Measurements from ENCODE around the gene JADE3.

JADE3 gene

GRCh38 chrX:46866726-46867125, 45.5 kb upstream of the JADE3 start:
- H2BK5ac ChIP-seq (ENCODE audit: low read depth, low read length, poor library complexity) = no peak overlapping the region
- no peak overlapping the region for H3K27ac ChIP-seq (ENCODE audit: low read depth, low read length)
- H2AFZ ChIP-seq (ENCODE audit: insufficient read depth, low read length, poor library complexity) = no peak overlapping the region
- H2AK5ac ChIP-seq (ENCODE audit: low read length) = no peak overlapping the region
- H3K36me3 ChIP-seq (ENCODE audit: control insufficient read depth in 1 of 2, insufficient read depth in 2 of 2, low read length in 2 of 2) = peaks cover 3 to 6% of the 10 kb centered on the region in 2 experiments
- no peaks in the 10 kb centered on the region for H3K4me1 ChIP-seq (ENCODE audit: control insufficient read depth in 1 of 2, insufficient read depth in 2 of 2, low read length in 2 of 2)
- H3K27me3 ChIP-seq (ENCODE audit: insufficient read depth, low read length) = no peaks in the 10 kb centered on the region
- H4K91ac ChIP-seq (ENCODE audit: low read depth, low read length) = no peak overlapping the region
- H3K9me3 ChIP-seq (ENCODE audit: insufficient read depth, low read depth, low read length) = no peaks in the 10 kb centered on the region
- no peak overlapping the region for H3K9ac ChIP-seq (ENCODE audit: low read length)
- H3K14ac ChIP-seq (ENCODE audit: low read length) = no peak overlapping the region
- no peak overlapping the region for H4K12ac ChIP-seq (ENCODE audit: low read depth, low read length)
- DNase-seq = no peak
- no peak overlapping the region for H3K23ac ChIP-seq (ENCODE audit: low read length)
- no peak overlapping the region for H2BK12ac ChIP-seq (ENCODE audit: low read length)
- no peaks in the 10 kb centered on the region for H3K79me2 ChIP-seq (ENCODE audit: control insufficient read depth, insufficient read depth, low read length, poor library complexity)
- no peaks in the 10 kb centered on the region for H3K79me1 ChIP-seq (ENCODE audit: low read length)
- no peak overlapping the region for H3K4ac ChIP-seq (ENCODE audit: low read depth, low read length)
- no peak overlapping the region for H3K18ac ChIP-seq (ENCODE audit: low read length)
- no peak overlapping the region for H4K8ac ChIP-seq (ENCODE audit: low read depth, low read length)
- H3K4me3 ChIP-seq (ENCODE audit: low read depth, low read length) = no peak overlapping the region
- H2BK120ac ChIP-seq (ENCODE audit: insufficient read depth, low read length, poor library complexity) = no peak overlapping the region
- no peak overlapping the region for H3K4me2 ChIP-seq (ENCODE audit: low read length)

GRCh38 chrX:46873746-46874145, 38.5 kb upstream of the JADE3 start:
- Histone ChIP-seq H3K27me3 (ENCODE audit: insufficient read depth, low read length) (no peaks in the 10 kb centered on the region), H3K4me1 (ENCODE audit: control insufficient read depth in 1 of 2, insufficient read depth in 2 of 2, low read length in 2 of 2) (no peaks in the 10 kb centered on the region), H3K18ac (ENCODE audit: low read length) (no peak overlapping the region), H4K91ac (ENCODE audit: low read depth, low read length) (no peak overlapping the region), H4K8ac (ENCODE audit: low read depth, low read length) (no peak overlapping the region), H3K4ac (ENCODE audit: low read depth, low read length) (no peak overlapping the region), H2AFZ (ENCODE audit: insufficient read depth, low read length, poor library complexity) (no peak overlapping the region), H2BK120ac (ENCODE audit: insufficient read depth, low read length, poor library complexity) (no peak overlapping the region), H3K36me3 (ENCODE audit: control insufficient read depth in 1 of 2, insufficient read depth in 2 of 2, low read length in 2 of 2) (peaks cover 0 to 3% of the 10 kb centered on the region in 2 experiments), H4K12ac (ENCODE audit: low read depth, low read length) (no peak overlapping the region), H2BK5ac (ENCODE audit: low read depth, low read length, poor library complexity) (no peak overlapping the region), H3K23ac (ENCODE audit: low read length) (no peak overlapping the region), H3K14ac (ENCODE audit: low read length) (no peak overlapping the region), H3K79me1 (ENCODE audit: low read length) (no peaks in the 10 kb centered on the region), H3K79me2 (ENCODE audit: control insufficient read depth, insufficient read depth, low read length, poor library complexity) (no peaks in the 10 kb centered on the region), H2AK5ac (ENCODE audit: low read length) (no peak overlapping the region), H3K9me3 (ENCODE audit: insufficient read depth, low read depth, low read length) (no peaks in the 10 kb centered on the region), H3K27ac (ENCODE audit: low read depth, low read length) (no peak overlapping the region), H3K4me3 (ENCODE audit: low read depth, low read length) (no peak overlapping the region), H2BK12ac (ENCODE audit: low read length) (no peak overlapping the region), H3K4me2 (ENCODE audit: low read length) (no peak overlapping the region), H3K9ac (ENCODE audit: low read length) (no peak overlapping the region)
- no CpG with 5 or more reads among the region's 2 CpGs for WGBS (ENCODE audit: extremely low coverage, insufficient coverage, insufficient read length)
- DNase-seq = no peak

DNA sequence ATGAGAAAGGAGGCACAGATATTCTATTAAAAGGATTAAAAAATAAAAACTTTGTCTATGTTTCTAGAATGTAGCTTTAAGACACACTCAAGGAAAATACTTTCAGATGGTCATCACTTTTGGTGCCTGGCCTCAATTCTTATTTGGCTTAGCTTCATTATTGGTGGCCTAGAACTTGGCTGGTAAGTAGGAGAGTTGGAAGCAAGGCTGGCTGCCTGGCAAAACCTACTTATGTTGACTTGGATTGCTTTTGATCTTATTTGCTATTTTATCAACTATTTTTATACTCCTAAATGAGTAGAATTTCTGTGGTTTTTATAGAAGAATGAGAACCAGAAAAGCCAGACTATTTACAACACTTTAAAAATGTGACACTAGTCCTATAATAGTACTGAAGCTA, 35.3 kb upstream of the JADE3 start:
- Histone ChIP-seq H2AK5ac (ENCODE audit: low read length) (no peak overlapping the region), H3K4me2 (ENCODE audit: low read length) (no peak overlapping the region), H3K4me1 (ENCODE audit: control insufficient read depth in 1 of 2, insufficient read depth in 2 of 2, low read length in 2 of 2) (no peaks in the 10 kb centered on the region), H3K14ac (ENCODE audit: low read length) (no peak overlapping the region), H4K12ac (ENCODE audit: low read depth, low read length) (no peak overlapping the region), H3K18ac (ENCODE audit: low read length) (no peak overlapping the region), H3K9me3 (ENCODE audit: insufficient read depth, low read depth, low read length) (no peaks in the 10 kb centered on the region), H4K91ac (ENCODE audit: low read depth, low read length) (no peak overlapping the region), H4K8ac (ENCODE audit: low read depth, low read length) (no peak overlapping the region), H2BK5ac (ENCODE audit: low read depth, low read length, poor library complexity) (no peak overlapping the region), H3K27me3 (ENCODE audit: insufficient read depth, low read length) (no peaks in the 10 kb centered on the region), H3K79me2 (ENCODE audit: control insufficient read depth, insufficient read depth, low read length, poor library complexity) (no peaks in the 10 kb centered on the region), H3K79me1 (ENCODE audit: low read length) (no peaks in the 10 kb centered on the region), H3K27ac (ENCODE audit: low read depth, low read length) (no peak overlapping the region), H3K36me3 (ENCODE audit: control insufficient read depth in 1 of 2, insufficient read depth in 2 of 2, low read length in 2 of 2) (peaks cover 0 to 2% of the 10 kb centered on the region in 2 experiments), H3K4me3 (ENCODE audit: low read depth, low read length) (no peak overlapping the region), H3K23ac (ENCODE audit: low read length) (no peak overlapping the region), H2BK12ac (ENCODE audit: low read length) (no peak overlapping the region), H3K4ac (ENCODE audit: low read depth, low read length) (no peak overlapping the region), H3K9ac (ENCODE audit: low read length) (no peak overlapping the region), H2BK120ac (ENCODE audit: insufficient read depth, low read length, poor library complexity) (no peak overlapping the region), H2AFZ (ENCODE audit: insufficient read depth, low read length, poor library complexity) (no peak overlapping the region)
- no peak for DNase-seq

GRCh38 chrX:46882266-46882665, 30.0 kb upstream of the JADE3 start:
- WGBS (ENCODE audit: extremely low coverage, insufficient coverage, insufficient read length) = no CpG with 5 or more reads among the region's 1 CpG
- Histone ChIP-seq H2BK120ac (ENCODE audit: insufficient read depth, low read length, poor library complexity) (no peak overlapping the region), H3K4me2 (ENCODE audit: low read length) (no peak overlapping the region)

More at GRCh38 chrX:46882266-46882665, 30.0 kb upstream of the JADE3 start:
- H3K36me3 ChIP-seq (ENCODE audit: control insufficient read depth in 1 of 2, insufficient read depth in 2 of 2, low read length in 2 of 2) = peaks cover 1 to 2% of the 10 kb centered on the region in 2 experiments
- no peak overlapping the region for H2AFZ ChIP-seq (ENCODE audit: insufficient read depth, low read length, poor library complexity)
- H3K79me2 ChIP-seq (ENCODE audit: control insufficient read depth, insufficient read depth, low read length, poor library complexity) = no peaks in the 10 kb centered on the region
- no peak overlapping the region for H3K27ac ChIP-seq (ENCODE audit: low read depth, low read length)
- no peak overlapping the region for H2BK5ac ChIP-seq (ENCODE audit: low read depth, low read length, poor library complexity)
- no peak overlapping the region for H2BK12ac ChIP-seq (ENCODE audit: low read length)
- H4K8ac ChIP-seq (ENCODE audit: low read depth, low read length) = no peak overlapping the region
- H3K14ac ChIP-seq (ENCODE audit: low read length) = no peak overlapping the region
- no peak overlapping the region for H3K4ac ChIP-seq (ENCODE audit: low read depth, low read length)
- no peak overlapping the region for H4K91ac ChIP-seq (ENCODE audit: low read depth, low read length)
- H3K27me3 ChIP-seq (ENCODE audit: insufficient read depth, low read length) = no peaks in the 10 kb centered on the region
- DNase-seq = no peak
- H4K12ac ChIP-seq (ENCODE audit: low read depth, low read length) = no peak overlapping the region
- H3K18ac ChIP-seq (ENCODE audit: low read length) = no peak overlapping the region
- no peak overlapping the region for H2AK5ac ChIP-seq (ENCODE audit: low read length)
- no peaks in the 10 kb centered on the region for H3K9me3 ChIP-seq (ENCODE audit: insufficient read depth, low read depth, low read length)
- no peak overlapping the region for H3K9ac ChIP-seq (ENCODE audit: low read length)
- H3K23ac ChIP-seq (ENCODE audit: low read length) = no peak overlapping the region
- no peak overlapping the region for H3K4me3 ChIP-seq (ENCODE audit: low read depth, low read length)
- no peaks in the 10 kb centered on the region for H3K4me1 ChIP-seq (ENCODE audit: control insufficient read depth in 1 of 2, insufficient read depth in 2 of 2, low read length in 2 of 2)
- H3K79me1 ChIP-seq (ENCODE audit: low read length) = no peaks in the 10 kb centered on the region
